GM18519 (cell line): ENCODE measurements around the gene SDHAF2.
"Not testable (repeated sequence)": the region's sequence is repeated elsewhere in the genome, so short reads cannot be mapped to it uniquely, and the experiment has no call there.

Experiments used
- ATAC-seq: cut with Tn5 transposase; IDR thresholded peaks from one replicate; pipeline ENCODE4 v1.9.1; 2021; ENCODE audit warnings: mild to moderate bottlenecking, moderate library complexity; ENCODE audit not compliant: unreplicated experiment, low FRiP score

SDHAF2 gene

DNA sequence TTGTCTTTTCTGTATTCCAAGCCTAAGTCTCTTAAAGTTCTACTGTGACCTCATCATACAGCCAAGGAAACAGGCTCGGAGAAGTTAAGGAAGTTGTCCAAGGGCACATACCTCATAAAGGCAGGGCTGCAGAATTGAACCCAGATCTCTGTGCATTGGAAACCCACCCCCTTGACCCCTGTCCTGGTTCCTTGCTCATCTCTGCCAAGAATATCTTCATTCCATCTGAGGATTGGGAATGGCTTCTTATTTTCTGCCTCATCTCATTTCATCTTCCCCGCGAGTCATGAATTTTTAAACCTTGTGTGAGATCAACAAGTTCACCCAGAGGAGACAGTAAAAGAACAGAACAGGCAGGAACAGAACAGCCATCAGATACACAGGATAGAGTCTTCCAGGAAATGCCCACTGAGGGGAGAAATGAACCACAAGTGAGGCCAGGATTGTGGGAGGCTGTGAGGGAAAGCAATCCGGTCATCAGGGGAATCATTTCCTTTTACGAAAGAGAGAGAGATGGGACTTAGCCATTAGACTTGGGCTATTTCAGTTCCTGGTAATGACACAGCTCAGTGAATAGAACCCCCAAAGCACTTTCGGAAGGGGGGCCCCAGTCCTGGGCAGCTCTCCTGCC lies 44.2 kb downstream of the SDHAF2 start:
- ATAC-seq: no peak

DNA sequence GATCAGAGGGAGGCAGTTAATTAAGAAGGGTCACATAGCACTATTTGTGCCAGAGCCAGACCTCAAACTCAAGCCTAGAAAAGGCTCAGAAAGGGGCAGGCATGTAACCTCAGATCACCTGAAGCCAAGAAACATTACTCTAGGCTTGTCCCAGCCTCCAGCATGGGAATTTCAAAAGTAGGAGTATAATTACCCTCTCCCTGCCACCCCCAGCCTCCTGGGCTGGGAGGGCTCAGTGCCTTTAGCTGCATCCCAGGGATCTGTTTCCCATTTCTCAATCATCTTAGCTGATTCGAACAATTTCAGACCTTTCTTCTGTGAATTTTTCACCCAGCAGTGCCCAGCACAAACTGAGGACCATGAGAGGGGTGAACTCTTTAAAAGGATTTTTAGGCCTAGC lies 45.5 kb downstream of the SDHAF2 start:
- ATAC-seq: no peak

- ATAC-seq: no peak
These were observed 46.4 kb downstream of the SDHAF2 start for GRCh38 chr11:61476371-61476770.

GRCh38 chr11:61477126-61477525 lies 47.2 kb downstream of the SDHAF2 start:
- no peak for ATAC-seq

GRCh38 chr11:61477727-61478148 lies 47.8 kb downstream of the SDHAF2 start:
- no peak for ATAC-seq

GRCh38 chr11:61479360-61480058 lies 49.6 kb downstream of the SDHAF2 start:
- ATAC-seq: not testable (repeated sequence)

DNA sequence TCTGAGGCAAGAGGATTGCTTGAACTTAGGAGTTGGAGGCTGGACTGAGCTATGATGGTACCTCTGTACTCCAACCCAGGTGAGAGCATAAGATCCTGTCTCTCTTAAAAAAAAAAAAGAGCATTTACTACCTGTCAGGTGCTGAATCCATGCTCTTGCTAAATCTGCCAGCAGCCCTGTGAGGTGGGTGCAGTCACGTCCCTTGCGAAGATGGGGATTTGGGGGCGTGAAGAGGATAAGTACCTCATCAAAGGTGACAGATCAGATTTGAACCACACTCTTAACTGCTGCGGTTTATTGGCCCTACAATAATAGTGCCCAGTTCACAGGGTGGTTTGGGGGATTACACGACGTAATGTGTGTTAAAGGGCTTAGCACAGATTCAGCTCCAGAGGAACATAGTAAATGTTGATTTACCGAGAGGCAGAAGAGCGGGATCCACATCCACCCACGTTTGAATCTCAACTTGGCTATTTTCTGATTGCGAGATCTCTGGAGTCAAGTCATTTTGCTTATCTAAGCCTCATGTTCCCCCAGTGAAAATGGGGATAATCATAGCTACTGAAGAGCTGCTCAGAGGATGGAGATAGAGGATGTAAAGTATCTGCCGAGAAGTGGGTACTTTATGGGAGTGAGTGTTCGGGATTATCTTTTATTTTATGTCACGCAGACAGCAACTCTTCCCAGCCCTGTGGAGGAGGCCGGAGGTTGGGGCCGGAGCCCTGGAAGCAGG lies 50.5 kb downstream of the SDHAF2 start:
- ATAC-seq: no peak

DNA sequence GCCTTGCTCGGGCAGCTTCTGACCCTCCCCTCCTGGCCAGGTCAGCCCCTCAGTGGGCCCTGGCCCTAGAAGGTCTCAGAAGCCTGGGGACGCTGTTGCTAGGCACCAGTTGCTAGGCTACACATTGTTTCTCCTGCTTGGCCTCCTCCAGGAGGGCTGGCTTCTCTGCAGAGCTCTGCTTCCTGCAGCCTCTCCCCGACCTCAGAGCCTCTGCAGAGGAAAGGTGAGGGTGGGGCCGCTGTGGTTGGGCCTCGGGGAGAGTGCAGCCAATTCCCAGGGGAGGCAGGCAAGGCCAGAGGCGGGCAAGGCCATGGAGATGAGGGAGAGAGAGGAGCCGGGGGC lies 51.0 kb downstream of the SDHAF2 start:
- ATAC-seq: no peak

DNA sequence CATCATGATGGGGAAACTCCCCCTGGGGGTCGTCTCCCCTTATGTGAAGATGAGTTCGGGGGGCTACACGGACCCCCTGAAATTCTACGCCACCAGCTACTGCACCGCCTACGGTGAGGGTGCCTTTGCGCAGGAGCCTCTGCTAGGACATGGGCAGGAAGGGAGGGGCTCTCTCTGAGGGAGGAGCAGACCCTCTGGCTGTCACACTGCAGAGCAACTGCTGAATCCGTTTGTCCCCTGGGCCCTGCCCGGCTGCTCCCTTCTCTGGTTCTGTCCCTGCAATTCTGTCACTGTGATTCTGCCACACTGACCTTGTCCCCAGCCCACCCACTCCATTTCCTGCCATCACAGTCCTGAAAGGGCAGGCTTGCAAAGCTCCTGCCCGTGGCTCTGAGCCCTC lies 51.9 kb downstream of the SDHAF2 start:
- ATAC-seq: no peak

GRCh38 chr11:61482513-61482912 lies 52.6 kb downstream of the SDHAF2 start:
- no peak for ATAC-seq

GRCh38 chr11:61484541-61484940 lies 54.6 kb downstream of the SDHAF2 start:
- ATAC-seq: no peak

DNA sequence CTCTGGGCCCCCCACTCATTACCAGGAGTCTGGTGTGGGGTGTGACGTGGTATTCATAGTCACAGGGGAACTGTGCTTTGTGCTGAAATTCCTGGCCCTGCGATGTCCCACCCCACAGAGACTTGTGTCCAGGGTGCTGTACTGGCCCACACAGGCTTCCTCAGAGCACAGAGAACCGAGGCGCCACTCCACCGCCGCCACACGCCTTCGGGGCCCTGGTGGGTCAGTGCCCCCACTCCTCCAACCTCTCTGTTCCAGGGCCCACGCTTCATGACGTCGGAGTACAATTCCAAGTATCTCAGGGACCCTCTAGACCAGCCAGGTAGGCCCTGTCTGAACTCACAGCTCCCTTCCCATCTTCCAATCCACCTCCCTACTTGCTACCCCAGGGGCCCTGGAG lies 55.2 kb downstream of the SDHAF2 start:
- ATAC-seq: no peak

DNA sequence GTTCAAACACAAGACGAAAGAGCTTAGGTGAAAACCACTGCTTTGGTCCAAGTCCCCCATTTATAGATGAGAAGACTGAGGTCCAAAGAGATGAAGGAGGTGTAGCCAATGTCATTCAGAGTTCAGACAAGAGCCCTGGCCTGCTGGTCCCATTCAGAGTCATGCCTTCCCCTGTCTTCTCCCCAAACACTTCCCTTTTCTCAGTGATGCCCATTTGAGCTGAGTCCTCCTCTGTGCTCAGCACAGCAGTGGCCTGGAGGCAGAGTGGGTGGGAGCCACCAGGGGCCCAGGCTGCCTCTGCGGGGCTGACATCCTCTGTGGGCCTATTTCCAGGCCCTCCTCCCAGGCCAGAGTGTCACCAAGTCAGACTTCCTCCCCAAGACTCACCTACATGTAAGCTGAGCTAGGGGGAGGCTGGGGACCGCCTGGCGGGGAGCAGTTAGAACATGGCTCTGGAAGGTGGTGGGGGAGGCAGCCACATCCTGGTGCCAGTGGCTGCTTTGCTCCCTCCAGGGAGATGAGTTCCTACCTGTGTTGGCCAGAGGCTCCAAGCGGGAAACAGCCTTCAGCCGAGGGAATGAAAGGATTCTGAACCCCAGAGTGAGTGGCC lies 56.2 kb downstream of the SDHAF2 start:
- ATAC-seq: no peak

- no peak for ATAC-seq
These were observed 56.9 kb downstream of the SDHAF2 start for GRCh38 chr11:61486779-61487178.

DNA sequence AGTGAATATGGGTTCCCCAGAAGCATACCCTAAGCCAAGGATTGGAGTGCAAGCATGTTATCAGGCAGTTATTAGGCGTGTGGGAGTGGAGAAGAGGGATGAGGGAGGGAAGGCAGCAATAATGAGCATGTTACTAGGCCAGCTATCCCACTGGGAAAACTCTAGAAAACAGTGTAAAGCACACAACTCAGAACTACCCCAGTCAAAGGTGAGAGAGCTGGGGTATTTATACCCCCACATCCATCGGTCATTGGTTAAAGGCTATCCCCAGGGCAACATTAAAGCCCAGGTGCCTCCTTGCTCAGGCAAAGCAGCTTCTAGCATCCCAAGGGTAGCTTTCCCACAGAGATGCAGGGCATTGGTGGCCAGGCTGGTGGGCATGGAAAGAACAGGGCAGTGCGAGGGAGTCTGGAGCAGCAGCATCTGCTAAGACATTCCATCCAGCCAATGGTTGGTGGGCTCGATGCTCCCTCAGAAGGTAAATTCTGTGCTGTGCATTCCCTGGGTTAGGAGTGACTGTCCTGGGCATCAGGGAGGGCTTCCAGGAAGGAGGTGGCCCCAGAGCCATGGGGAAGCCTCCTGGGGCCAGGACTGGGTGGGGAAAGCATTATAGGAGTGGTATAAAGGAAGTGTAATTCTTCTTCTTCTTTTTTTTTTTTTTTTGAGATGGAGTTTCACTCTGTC lies 57.6 kb downstream of the SDHAF2 start:
- ATAC-seq: no peak

DNA sequence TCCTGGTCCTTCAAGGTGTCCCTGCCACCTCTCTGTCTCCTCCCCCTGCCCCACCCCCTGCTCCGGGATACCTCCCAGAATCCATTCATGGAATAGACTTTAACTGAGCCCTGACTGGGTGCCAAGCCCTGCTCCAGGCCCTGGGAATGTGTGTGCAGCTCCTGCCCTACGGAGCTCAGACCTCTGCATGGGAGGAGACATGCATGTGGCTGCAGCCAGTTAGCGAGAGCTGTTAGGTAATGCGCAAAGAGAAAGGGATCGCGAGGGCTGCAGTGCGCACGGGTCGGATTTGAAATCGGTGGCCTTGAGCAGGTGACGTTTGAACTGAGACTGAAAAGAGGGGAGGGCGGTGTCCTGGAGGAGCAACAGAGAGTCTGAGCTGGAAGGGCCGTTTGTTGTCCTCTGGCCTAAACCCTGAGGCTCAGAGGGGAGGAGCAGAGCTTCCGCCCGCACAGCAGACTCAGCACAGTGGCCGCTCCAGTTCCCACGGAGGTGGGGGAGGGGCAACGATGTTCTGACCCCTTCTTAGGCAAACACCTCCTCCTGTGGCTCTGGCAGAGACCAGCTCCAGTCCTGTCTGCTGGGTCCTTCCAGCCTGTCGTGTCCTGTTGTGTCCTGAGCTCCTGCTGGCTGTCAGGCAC lies 58.8 kb downstream of the SDHAF2 start:
- no peak for ATAC-seq

DNA sequence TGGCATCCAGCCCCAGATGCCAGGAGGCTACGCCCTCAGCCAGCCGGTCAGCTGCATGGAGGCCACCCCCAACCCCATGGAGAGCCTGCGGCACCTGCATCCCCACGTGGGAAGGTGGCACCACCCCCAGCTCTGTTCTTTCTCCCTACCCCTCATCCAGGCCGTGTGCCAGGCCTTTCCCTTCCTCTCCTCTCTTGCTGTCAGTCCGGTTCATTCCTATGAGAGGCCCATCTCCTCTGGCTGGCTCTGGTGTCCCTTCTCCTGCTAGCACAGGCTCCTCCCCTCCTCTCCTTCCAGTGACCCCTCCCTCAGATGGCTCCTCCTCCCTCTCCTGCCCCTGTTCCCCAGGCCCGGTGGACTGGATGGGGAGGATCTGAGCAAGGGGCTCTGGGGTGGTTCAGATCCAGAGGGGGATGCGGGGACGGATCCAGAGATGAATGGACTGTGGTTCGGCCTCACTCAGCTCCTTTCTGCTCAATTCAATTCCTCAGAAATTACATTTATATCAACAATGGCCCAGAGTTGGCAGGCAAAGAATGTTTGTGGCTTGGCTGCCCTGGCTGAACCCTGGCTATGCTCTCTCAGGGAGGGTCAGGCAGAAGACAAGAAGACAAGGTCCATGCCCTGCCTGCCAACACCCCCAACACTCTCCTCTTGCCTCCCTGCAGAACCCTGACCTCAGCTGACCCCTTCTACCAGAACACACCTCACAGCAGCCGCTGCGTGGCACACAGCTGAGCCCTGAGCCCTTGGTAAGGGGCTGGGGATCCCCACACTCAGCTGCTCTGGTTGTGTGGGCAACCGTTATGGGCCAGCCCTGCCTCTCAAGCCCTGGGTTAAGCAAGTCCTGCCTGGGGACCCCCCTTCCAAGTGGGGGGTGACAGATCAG lies 60.2 kb downstream of the SDHAF2 start:
- no peak for ATAC-seq

- no peak for ATAC-seq
These were observed 61.9 kb downstream of the SDHAF2 start for GRCh38 chr11:61491736-61492395.
